HepG2 (cell line): ENCODE measurements around the gene PPP6R2. TPM values are rescaled to one million over a fixed set of nuclear protein-coding genes. Genes with fewer than 3 reads are reported as not detected.

Experiments
- ATAC-seq: fragments of 200-7000 bp; cut with Tn5 transposase; 3 replicates; pipeline ENCODE4 v1.9.1; 2020; ENCODE audit warnings: mild to moderate bottlenecking, moderate library complexity
- BruUV-seq: library from RNA; stranded (reverse); fragments of 400-500 nt; replicated peaks from 2 replicates; lab custom pipeline; 2021; lab: Mats Ljungman, UMichigan
- CTCF ChIA-PET: fragments of 300-600 bp; formaldehyde crosslinking; extraction: SDS; loops from one replicate; lab custom pipeline; 2021; ENCODE audit warnings: low total read pairs, inconsistent platforms, low intra/inter-chr PET ratio; lab: Yijun Ruan, JAX
- POLR2A ChIA-PET: fragments of 350-600 bp; sonication (Branson Sonifier 250); formaldehyde crosslinking; loops from one replicate; lab custom pipeline; 2020; ENCODE audit warnings: antibody characterized with exemption, inconsistent platforms; lab: Yijun Ruan, JAX
- DNase-seq: peaks from one replicate; pipeline ENCODE4 v3.0.0-alpha.2; 2015; ENCODE audit warnings: low spot score
- FAIRE-seq: peaks from 3 replicates; lab custom pipeline; 2011; peaks lifted over from hg19 to GRCh38; lab: Jason Lieb, UNC
- H2AFZ ChIP-seq: one replicate; pipeline ENCODE4 v1.6.1; 2011; ENCODE audit warnings: low read length, inconsistent platforms
- H3K27ac ChIP-seq: fragments of 300-600 bp; 3 replicates; pipeline ENCODE4 v1.8.0; 2011; ENCODE audit warnings: mixed run types, mild to moderate bottlenecking, mixed read lengths, low read length, inconsistent platforms; ENCODE audit not compliant: insufficient read depth; ENCODE audit errors: extremely low read length
- H3K27me3 ChIP-seq, 2 experiments: fragments of 200-600 bp in 1 of 2; 2 replicates in 1 of 2; 3 replicates in 1 of 2; pipeline versions ENCODE4 v1.6.0 to v1.8.0; 2011; ENCODE audit warnings: low read length in 2 of 2, mild to moderate bottlenecking in 2 of 2, moderate library complexity in 2 of 2, inconsistent platforms in 1 of 2; ENCODE audit not compliant: insufficient read depth in 2 of 2, control insufficient read depth in 1 of 2
- H3K36me3 ChIP-seq, 2 experiments: fragments of 200-600 bp in 1 of 2; replicated peaks in 1 of 2; 2 replicates in 1 of 2; 3 replicates in 1 of 2; pipeline versions ENCODE4 v1.5.1 to v1.8.0; 2011; ENCODE audit warnings: low read length in 2 of 2, inconsistent platforms in 1 of 2; ENCODE audit not compliant: insufficient read depth in 2 of 2, control insufficient read depth in 1 of 2
- H3K4me1 ChIP-seq: 2 replicates; pipeline ENCODE4 v1.5.1; 2012; ENCODE audit warnings: low read length, inconsistent platforms; ENCODE audit not compliant: insufficient read depth
- H3K4me2 ChIP-seq: 2 replicates; pipeline ENCODE4 v1.6.0; 2011; ENCODE audit warnings: low read depth, low read length, inconsistent platforms
- H3K4me3 ChIP-seq, 3 experiments: fragments of 200-600 bp in 1 of 3; sonication (generic), shearing (Covaris generic) in 1 of 3; replicated peaks in 1 of 3; 2 replicates each; pipeline ENCODE4 v1.5.1; 2011 to 2016; ENCODE audit warnings: low read length in 3 of 3, inconsistent platforms in 2 of 3, low read depth in 2 of 3, mild to moderate bottlenecking in 2 of 3, control low read depth in 1 of 3, mixed read lengths in 1 of 3; ENCODE audit not compliant: insufficient read depth in 1 of 3
- H3K79me2 ChIP-seq: one replicate; pipeline ENCODE4 v1.6.1; 2011; ENCODE audit warnings: low read length, inconsistent platforms; ENCODE audit not compliant: insufficient read depth
- H3K9ac ChIP-seq: 2 replicates; pipeline ENCODE4 v1.6.0; 2011; ENCODE audit warnings: mild to moderate bottlenecking, low read depth, low read length, inconsistent platforms; ENCODE audit not compliant: insufficient read depth
- H3K9me3 ChIP-seq: 2 replicates; pipeline ENCODE4 v1.5.1; 2012; ENCODE audit warnings: mild to moderate bottlenecking, low read length
- H4K20me1 ChIP-seq: 2 replicates; pipeline ENCODE4 v1.6.0; 2011; ENCODE audit warnings: inconsistent platforms, mild to moderate bottlenecking, low read length, moderate library complexity; ENCODE audit not compliant: insufficient read depth
- CENPBD1 ChIP-seq: sonication (generic); formaldehyde crosslinking; IDR thresholded peaks from 2 replicates; pipeline ENCODE4 v1.8.0; 2022; ENCODE audit warnings: missing genetic modification reagents, low read depth, mild to moderate bottlenecking, borderline replicate concordance
- GATAD1 ChIP-seq: IDR thresholded peaks from 2 replicates; pipeline ENCODE4 v1.6.1; 2016; ENCODE audit warnings: missing genetic modification reagents, missing compliant biosample characterization
- SIN3A ChIP-seq: IDR thresholded peaks from 2 replicates; pipeline ENCODE4 v1.6.1; 2011; ENCODE audit warnings: low read depth, mild to moderate bottlenecking, control low read depth, low read length, borderline replicate concordance
- SP2 ChIP-seq: sonication (generic); formaldehyde crosslinking; IDR thresholded peaks from 2 replicates; pipeline ENCODE4 v1.5.1; 2020; ENCODE audit warnings: mild to moderate bottlenecking, missing genetic modification reagents
- ZNF280B ChIP-seq: sonication (generic); formaldehyde crosslinking; IDR thresholded peaks from 2 replicates; pipeline ENCODE4 v1.5.0; 2020; ENCODE audit warnings: missing genetic modification reagents, mild to moderate bottlenecking, borderline replicate concordance
- ZNF382 ChIP-seq: sonication (generic); formaldehyde crosslinking; IDR thresholded peaks from 2 replicates; pipeline ENCODE4 v1.5.0; 2020; ENCODE audit warnings: missing genetic modification reagents, mild to moderate bottlenecking, borderline replicate concordance
- ZNF577 ChIP-seq: sonication (generic); formaldehyde crosslinking; IDR thresholded peaks from 2 replicates; pipeline ENCODE4 v1.4.0; 2020; ENCODE audit warnings: mild to moderate bottlenecking, low read depth, missing genetic modification reagents, borderline replicate concordance
- WGBS: methylation state at CpG from one replicate; pipeline ENCODE4 v1.1.6; 2017; ENCODE audit warnings: low lambda C conversion rate; 5-methylcytosine and 5-hydroxymethylcytosine counted together
- in situ Hi-C: cut with HindIII; loops from 2 replicates; pipeline ENCODE4 v1.10.0; 2017; ENCODE audit warnings: low pct_unique_long_range_greater_than_20kb; ENCODE audit not compliant: extremely low pct_ligation_motif_present
- intact Hi-C: fragments of 100-400 bp; cut with micrococcal nuclease; formaldehyde crosslinking; loops from one replicate; pipeline ENCODE4 v1.10.0; 2022; ENCODE audit not compliant: unreplicated experiment
- polyA plus RNA-seq, 8 experiments: library from polyadenylated mRNA; depleted of rRNA in 3 of 8; stranded (reverse) in 7 of 8; unstranded in 1 of 8; fragments of >200 nt; fragmentation: Illumina TruSeq in 4 of 8; extraction: Trizol in 4 of 8; gene quantifications; 2 replicates each; pipeline versions ENCODE4 v1.2.1 to v1.2.3, GENCODE V29; 2011 to 2016; ENCODE audit warnings: low read depth in 4 of 8, missing spikeins in 1 of 8, mixed read lengths in 1 of 8; ENCODE audit not compliant: insufficient read depth in 1 of 8
- total RNA-seq, 5 experiments: library from RNA; depleted of rRNA; stranded (reverse); fragments of >200 nt; fragmentation: Illumina TruSeq; extraction: Trizol; gene quantifications; 2 replicates each; pipeline ENCODE4 v1.2.3, GENCODE V29; 2016; ENCODE audit warnings: low read depth in 1 of 5
- TF ChIP-seq, protein P1 (sequence below): IDR thresholded peaks from 2 replicates; pipeline ENCODE4 v1.6.1; 2018; ENCODE audit warnings: missing genetic modification reagents, mild to moderate bottlenecking, missing compliant biosample characterization

Gene PPP6R2
- total and polyA plus RNA-seq, 2 of the 13 experiments (the other 11 are each of a cell fraction or from before 2014, with no cell fraction given) = 55.0 to 102 TPM

DNA sequence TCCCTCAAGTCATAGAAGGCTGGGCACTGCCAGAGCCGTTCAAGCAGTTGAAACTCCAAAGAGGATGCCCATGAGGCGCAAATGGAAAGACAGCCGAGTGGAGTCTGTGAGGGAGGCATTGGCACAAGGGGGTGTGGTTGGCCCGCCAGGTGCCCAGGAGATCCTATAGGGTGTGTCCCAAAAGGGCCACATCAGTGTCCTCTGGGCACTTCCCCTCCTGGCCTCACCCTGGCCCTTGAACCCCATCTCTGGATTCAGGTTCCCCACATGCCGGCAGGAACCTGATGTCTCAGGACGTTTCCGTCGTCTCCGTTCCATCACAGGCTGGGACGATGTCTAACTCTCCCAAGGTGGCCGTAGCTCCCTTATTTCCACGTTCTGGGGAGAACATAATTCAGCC lies 77.5 kb downstream of the PPP6R2 start:
- no peak overlapping the region for H3K4me3 ChIP-seq
- H3K9me3 ChIP-seq = no peaks in the 10 kb centered on the region
- no peak overlapping the region for H2AFZ ChIP-seq
- no peak overlapping the region for H3K9ac ChIP-seq
- no peak for DNase-seq
- H3K4me2 ChIP-seq = no peak overlapping the region
- no peaks in the 10 kb centered on the region for H3K27me3 ChIP-seq
- CTCF ChIA-PET = no interaction called here
- H3K36me3 ChIP-seq = peaks cover 63 to 83% of the 10 kb centered on the region in 2 experiments
- BruUV-seq = no TSS peak
- H3K79me2 ChIP-seq = no peaks in the 10 kb centered on the region
- TF ChIP-seq SP2 (CRISPR knock-in tag) = no peak
- TF ChIP-seq, protein P1, sequence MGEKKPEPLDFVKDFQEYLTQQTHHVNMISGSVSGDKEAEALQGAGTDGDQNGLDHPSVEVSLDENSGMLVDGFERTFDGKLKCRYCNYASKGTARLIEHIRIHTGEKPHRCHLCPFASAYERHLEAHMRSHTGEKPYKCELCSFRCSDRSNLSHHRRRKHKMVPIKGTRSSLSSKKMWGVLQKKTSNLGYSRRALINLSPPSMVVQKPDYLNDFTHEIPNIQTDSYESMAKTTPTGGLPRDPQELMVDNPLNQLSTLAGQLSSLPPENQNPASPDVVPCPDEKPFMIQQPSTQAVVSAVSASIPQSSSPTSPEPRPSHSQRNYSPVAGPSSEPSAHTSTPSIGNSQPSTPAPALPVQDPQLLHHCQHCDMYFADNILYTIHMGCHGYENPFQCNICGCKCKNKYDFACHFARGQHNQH (CRISPR knock-in tag) = no peak
- no peak for TF ChIP-seq ZNF280B (CRISPR knock-in tag)
- TF ChIP-seq GATAD1 (CRISPR knock-in tag) = no peak
- TF ChIP-seq SIN3A = no peak
- TF ChIP-seq ZNF577 (CRISPR knock-in tag) = no peak
- TF ChIP-seq ZNF382 (CRISPR knock-in tag) = no peak
- no peak for TF ChIP-seq CENPBD1 (CRISPR knock-in tag)
- no peak for FAIRE-seq
- peaks cover 3% of the 10 kb centered on the region; the same call in 1 of the 2 replicates for H4K20me1 ChIP-seq
- in situ Hi-C loops = no loop called here
- ATAC-seq = no peak
- POLR2A ChIA-PET = no interaction called here
- no peaks in the 10 kb centered on the region for H3K4me1 ChIP-seq
- H3K27ac ChIP-seq = no peak overlapping the region
- intact Hi-C loops = no loop called here
- WGBS = 98% methylated on average over 12 of the region's 12 CpGs
